ENCODE results near the gene RGL1. TPM values are rescaled to one million over a fixed set of nuclear protein-coding genes. Genes with fewer than 3 reads are reported as not detected.

RGL1 gene
- total RNA-seq, 1 donor from 2014 or later = 0.26 TPM

- no peaks in the 10 kb centered on the region for H3K27me3 ChIP-seq (ENCODE audit: control insufficient read depth, insufficient read depth, low read length)
- no peak for TF ChIP-seq CTCF (IDR thresholded peaks at IDR 0.05; ENCODE audit: insufficient read depth, low read length, severe bottlenecking)
- DNase-seq (ENCODE audit: low read depth) = no peak
- H3K36me3 ChIP-seq (ENCODE audit: control insufficient read depth, insufficient read depth, low read length) = no peaks in the 10 kb centered on the region
- H3K4me3 ChIP-seq (ENCODE audit: low read depth, low read length) = no peak overlapping the region
- no peak for FAIRE-seq
These were observed 131.1 kb downstream of the RGL1 start for GRCh38 chr1:183936009-183936408.

- FAIRE-seq (no peak), DNase-seq (ENCODE audit: low read depth) (peak; percentile 52)
- Histone ChIP-seq H3K4me3 (ENCODE audit: low read depth, low read length) (no peak overlapping the region), H3K27me3 (ENCODE audit: control insufficient read depth, insufficient read depth, low read length) (no peaks in the 10 kb centered on the region), H3K36me3 (ENCODE audit: control insufficient read depth, insufficient read depth, low read length) (no peaks in the 10 kb centered on the region)
- no peak for TF ChIP-seq CTCF (IDR thresholded peaks at IDR 0.05; ENCODE audit: insufficient read depth, low read length, severe bottlenecking)
These were observed 131.9 kb downstream of the RGL1 start for GRCh38 chr1:183936791-183937190.

- FAIRE-seq (no peak), DNase-seq (ENCODE audit: low read depth) (no peak)
- TF ChIP-seq CTCF (IDR thresholded peaks at IDR 0.05; ENCODE audit: insufficient read depth, low read length, severe bottlenecking) = no peak
- no peaks in the 10 kb centered on the region for H3K27me3 ChIP-seq (ENCODE audit: control insufficient read depth, insufficient read depth, low read length)
- no peaks in the 10 kb centered on the region for H3K36me3 ChIP-seq (ENCODE audit: control insufficient read depth, insufficient read depth, low read length)
- no peak overlapping the region for H3K4me3 ChIP-seq (ENCODE audit: low read depth, low read length)
These were observed 132.7 kb downstream of the RGL1 start for GRCh38 chr1:183937611-183938010.

- TF ChIP-seq CTCF (IDR thresholded peaks at IDR 0.05; ENCODE audit: insufficient read depth, low read length, severe bottlenecking) = no peak
- H3K27me3 ChIP-seq (ENCODE audit: control insufficient read depth, insufficient read depth, low read length) = no peaks in the 10 kb centered on the region
- DNase-seq (ENCODE audit: low read depth) (no peak), FAIRE-seq (no peak)
- H3K36me3 ChIP-seq (ENCODE audit: control insufficient read depth, insufficient read depth, low read length) = no peaks in the 10 kb centered on the region
- H3K4me3 ChIP-seq (ENCODE audit: low read depth, low read length) = no peak overlapping the region
These were observed 136.1 kb downstream of the RGL1 start for GRCh38 chr1:183941001-183941400.

GRCh38 chr1:183942933-183943693, 138.2 kb downstream of the RGL1 start:
- no peaks in the 10 kb centered on the region for H3K36me3 ChIP-seq (ENCODE audit: control insufficient read depth, insufficient read depth, low read length)
- FAIRE-seq = peak; percentile 95
- no peak for TF ChIP-seq CTCF (IDR thresholded peaks at IDR 0.05; ENCODE audit: insufficient read depth, low read length, severe bottlenecking)
- peak; percentile 87 for DNase-seq (ENCODE audit: low read depth)
- no peaks in the 10 kb centered on the region for H3K27me3 ChIP-seq (ENCODE audit: control insufficient read depth, insufficient read depth, low read length)
- no peak overlapping the region for H3K4me3 ChIP-seq (ENCODE audit: low read depth, low read length)

Measured in bronchial epithelial cell (primary cell).